GM12865 (cell line): ENCODE results near the gene DUSP9.

Source experiments
- DNase-seq: peaks from one replicate; pipeline ENCODE4 v3.0.0; 2010; ENCODE audit warnings: low read depth
- H3K4me3 ChIP-seq: 2 replicates; pipeline ENCODE4 v1.5.1; 2011; ENCODE audit warnings: mild to moderate bottlenecking, low read depth, low read length, control low read depth
- TF ChIP-seq, protein P1 (sequence below): IDR thresholded peaks from 2 replicates; pipeline ENCODE4 v1.5.1; 2011; ENCODE audit warnings: low read length, control low read depth, low read depth, inconsistent platforms; ENCODE audit not compliant: insufficient read depth; ENCODE audit errors: missing control alignments

The DUSP9 gene, protein sequence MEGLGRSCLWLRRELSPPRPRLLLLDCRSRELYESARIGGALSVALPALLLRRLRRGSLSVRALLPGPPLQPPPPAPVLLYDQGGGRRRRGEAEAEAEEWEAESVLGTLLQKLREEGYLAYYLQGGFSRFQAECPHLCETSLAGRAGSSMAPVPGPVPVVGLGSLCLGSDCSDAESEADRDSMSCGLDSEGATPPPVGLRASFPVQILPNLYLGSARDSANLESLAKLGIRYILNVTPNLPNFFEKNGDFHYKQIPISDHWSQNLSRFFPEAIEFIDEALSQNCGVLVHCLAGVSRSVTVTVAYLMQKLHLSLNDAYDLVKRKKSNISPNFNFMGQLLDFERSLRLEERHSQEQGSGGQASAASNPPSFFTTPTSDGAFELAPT

DNA sequence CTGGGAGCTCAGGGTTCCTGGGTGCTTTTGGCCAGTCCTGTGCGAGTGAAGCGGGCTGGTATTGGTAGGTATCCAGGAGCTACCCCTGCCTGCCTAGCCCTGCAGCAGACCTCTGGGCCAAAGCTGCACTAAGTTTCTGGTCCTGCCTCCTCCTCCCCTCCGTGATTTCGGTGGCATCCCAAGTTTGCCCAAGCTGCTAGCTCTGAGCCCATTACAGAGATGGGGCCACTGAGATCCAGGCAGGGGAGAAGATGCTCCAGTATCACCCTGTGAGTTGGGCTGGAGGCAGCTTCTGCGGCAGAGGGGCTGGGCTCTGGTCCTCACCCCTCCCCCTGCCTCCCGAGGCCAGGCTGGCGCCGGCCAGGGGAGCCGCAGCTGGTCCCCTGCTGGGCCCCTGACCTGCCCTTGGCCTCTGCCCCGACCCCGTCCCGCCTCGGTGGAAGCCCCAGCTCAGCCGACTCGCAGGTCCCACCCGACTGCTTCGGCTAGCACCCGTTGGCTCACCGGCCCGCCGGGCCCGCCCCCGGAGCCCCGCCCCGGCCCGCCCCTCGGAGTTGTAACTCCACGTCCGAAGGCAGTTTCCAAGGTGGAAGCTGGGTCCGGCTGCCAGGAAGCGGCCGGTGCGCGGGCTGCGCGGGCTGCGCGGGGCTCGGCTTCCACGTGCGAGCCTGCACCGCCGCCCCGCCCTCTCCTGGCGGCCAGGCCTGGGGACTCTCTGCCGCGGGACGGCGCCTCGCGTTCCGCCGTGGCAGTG is at the start of gene DUSP9:
Gene DUSP9, plus strand, starts transcription at position 584 of the 754 bp plus-strand sequence. CDS start 751 bp downstream, outside the sequence.
- TF ChIP-seq, protein P1, sequence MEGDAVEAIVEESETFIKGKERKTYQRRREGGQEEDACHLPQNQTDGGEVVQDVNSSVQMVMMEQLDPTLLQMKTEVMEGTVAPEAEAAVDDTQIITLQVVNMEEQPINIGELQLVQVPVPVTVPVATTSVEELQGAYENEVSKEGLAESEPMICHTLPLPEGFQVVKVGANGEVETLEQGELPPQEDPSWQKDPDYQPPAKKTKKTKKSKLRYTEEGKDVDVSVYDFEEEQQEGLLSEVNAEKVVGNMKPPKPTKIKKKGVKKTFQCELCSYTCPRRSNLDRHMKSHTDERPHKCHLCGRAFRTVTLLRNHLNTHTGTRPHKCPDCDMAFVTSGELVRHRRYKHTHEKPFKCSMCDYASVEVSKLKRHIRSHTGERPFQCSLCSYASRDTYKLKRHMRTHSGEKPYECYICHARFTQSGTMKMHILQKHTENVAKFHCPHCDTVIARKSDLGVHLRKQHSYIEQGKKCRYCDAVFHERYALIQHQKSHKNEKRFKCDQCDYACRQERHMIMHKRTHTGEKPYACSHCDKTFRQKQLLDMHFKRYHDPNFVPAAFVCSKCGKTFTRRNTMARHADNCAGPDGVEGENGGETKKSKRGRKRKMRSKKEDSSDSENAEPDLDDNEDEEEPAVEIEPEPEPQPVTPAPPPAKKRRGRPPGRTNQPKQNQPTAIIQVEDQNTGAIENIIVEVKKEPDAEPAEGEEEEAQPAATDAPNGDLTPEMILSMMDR, result no peak
- DNase-seq, result no peak
- H3K4me3 ChIP-seq, result no peak within 1 kb of the TSS

DNA sequence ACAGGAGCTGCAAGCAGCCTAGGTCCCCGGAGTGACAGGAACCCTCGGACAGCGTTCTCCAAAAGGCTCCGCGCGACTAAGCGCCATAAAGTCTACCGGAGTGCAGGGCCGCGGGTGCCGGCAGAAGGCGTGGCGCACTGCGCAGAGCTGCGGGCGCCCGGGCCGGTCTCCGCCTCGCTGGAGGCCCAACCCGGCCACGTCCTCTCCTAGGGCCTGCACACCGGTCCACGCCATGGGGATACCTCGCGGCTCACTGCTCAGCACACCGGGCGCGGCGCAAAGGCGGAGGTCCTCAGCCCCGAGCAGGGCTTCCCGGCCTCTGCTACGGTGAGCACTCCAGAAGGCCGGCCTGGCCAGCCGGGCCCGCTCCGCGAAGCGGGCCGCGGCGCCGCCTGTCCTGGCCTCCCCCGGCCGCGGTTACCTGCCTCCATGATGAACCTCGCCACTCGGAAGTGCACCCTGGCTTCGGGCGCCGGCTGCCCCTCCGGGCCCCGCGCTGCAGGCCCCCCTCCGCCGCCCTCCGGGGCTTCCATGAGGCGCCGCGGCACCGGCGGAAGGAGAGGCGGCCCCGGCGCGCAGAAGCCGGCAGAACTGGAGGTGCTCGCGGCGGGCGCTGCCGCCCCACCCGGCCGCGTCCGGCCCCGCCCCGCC is 48.3 kb upstream of the DUSP9 start, which contains the start of gene CCNQ:
Gene CCNQ, minus strand, starts transcription at position 599 of the 651 bp plus-strand sequence. Its CDS starts 66 bp downstream, at position 533.
- peak within 1 kb of the TSS; percentile 73 for H3K4me3 ChIP-seq
- DNase-seq, result peak; percentile 36
- TF ChIP-seq, protein P1, result no peak

DNA sequence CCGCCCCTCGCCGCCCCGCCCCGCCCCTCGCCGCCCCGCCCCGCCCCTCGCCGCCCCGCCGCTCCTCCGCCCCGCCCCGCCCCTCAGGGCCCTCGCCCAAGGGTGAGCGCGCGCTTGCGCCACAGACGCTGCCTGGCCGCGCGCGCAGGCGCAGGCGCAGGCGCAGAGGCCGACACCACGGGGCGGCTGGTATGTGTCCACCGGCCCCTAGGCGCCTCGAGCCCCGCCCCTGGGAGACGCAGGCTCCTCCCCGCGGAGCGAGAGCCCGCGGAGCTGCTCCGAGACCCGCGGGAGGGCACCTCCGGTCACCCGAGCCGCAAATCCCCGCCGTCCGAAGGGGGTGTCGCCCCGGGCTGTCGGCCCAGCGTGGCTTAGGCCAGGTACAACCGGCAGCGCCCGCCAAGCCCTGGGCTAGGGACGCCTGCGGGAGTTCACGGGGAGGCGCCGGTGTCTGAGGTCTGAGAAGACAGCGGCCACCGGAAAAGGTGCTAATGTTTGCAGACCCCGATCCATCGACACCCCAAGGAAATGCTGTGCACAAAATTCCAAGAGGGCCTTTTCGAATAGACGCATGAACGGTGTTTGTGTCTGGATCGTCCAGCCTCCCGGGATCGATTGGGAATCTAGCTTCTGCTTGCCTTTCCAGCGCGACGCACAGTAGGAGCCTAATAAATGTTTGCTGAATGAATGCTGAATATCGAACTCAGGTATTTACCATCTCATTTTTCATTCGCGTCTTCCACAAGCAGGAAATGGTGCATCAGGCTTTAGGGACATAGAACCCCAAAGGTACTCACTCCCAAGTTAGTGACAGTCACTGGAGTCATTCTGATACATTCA is 47.6 kb upstream of the DUSP9 start:
- peak overlapping the region; percentile 65 for H3K4me3 ChIP-seq
- peak; percentile 94 for DNase-seq
- TF ChIP-seq, protein P1, result no peak

DNA sequence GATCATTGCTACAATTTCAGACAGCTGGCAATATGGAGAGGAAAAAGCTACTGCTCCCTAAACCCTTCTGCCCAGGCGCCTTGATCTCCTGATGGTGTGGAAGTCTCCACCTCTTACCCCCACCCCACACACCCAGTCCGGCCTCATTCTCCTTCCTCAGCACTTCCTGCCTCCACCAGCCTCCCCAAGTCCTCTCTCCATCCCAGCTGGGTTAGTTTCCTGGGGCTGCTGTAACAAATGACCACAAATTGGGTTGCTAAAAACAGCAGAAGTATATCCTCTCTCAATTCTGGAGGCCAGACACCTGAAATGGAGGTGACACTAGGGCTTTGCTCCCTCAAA is 47.0 kb upstream of the DUSP9 start:
- TF ChIP-seq, protein P1, result no peak
- peak; percentile 15 for DNase-seq
- peak overlapping the region; percentile 65 for H3K4me3 ChIP-seq

DNA sequence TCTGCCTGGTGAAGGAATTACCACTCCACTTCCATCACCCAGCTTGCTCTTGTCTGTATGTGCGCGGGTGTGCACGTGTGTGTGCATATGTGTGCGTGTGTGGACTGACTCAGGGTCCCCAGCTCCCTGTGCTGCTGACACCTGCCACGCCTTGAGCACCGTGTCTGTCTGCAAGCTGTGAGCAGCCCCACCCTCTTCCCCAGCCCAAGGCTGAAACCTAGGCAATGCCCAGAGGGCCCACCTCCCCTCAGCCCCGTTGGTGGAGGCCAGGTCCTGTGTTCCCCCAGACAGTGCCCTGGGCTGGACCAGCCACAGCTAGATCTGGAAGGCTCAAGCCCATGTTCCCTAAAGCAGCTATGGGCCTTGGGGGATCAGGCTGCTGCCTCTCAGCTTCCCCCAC is 46.1 kb upstream of the DUSP9 start:
- TF ChIP-seq, protein P1, result no peak
- H3K4me3 ChIP-seq, result no peak overlapping the region
- no peak for DNase-seq

DNA sequence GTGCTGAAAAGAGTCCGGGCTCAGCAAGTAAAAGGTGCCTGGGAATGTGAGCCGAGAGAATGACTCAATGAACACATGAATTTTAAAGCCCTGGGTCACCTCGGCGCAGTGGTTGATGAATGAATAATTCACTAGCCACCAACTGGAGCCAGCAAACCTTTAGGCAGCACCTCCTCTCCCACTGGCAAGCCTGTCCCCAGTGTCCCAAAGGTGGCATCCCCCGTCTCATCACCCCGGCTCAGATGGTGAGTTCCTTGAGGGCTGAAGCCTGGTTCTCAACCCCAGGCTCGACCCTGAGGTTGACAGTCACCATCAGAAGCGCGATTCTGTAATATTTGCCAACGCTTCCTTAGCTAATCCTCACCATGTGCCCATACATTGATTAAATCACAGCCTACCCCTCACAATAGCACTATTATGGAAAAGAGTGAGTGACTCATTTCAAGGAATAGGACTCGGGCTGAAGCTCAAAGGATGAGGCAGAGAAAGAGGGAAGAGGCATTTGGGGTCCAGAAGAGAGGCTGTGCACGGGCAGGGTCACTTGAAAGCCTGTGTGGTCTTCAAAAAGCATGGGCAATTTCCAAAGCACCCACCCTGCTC is 45.4 kb upstream of the DUSP9 start:
- H3K4me3 ChIP-seq, result no peak overlapping the region
- TF ChIP-seq, protein P1, result no peak
- DNase-seq, result no peak
